Hematopoietic multipotent progenitor cell (in vitro differentiated cells): ENCODE data around the gene PGAM4. TPM values are rescaled to one million over a fixed set of nuclear protein-coding genes. Genes with fewer than 3 reads are reported as not detected.
A peak's percentile ranks its signal among the peaks of the same experiment; 100 is the strongest.
"Not testable (repeated sequence)": the region's sequence is repeated elsewhere in the genome, so short reads cannot be mapped to it uniquely, and the experiment has no call there.

Experiments used
- DNase-seq, 3 donors: peaks; one replicate each; pipeline ENCODE4 v3.0.0-alpha.2; 2011 to 2015; ENCODE audit warnings: low read depth in 2 of 3, low spot score in 2 of 3
- total RNA-seq: library from RNA; depleted of rRNA; stranded (reverse); fragments of >200 nt; gene quantifications from one replicate; pipeline ENCODE4 v1.2.3, GENCODE V29; 2012

The PGAM4 gene
- not detected for total RNA-seq

- DNase-seq: no peak
Observed at GRCh38 chrX:77969538-77969937, at the start of gene PGAM4. Gene PGAM4 (minus strand): TSS chrX:77969638. CDS start chrX:77969638, 0 bp downstream.

- DNase-seq: no peak
Observed at GRCh38 chrX:78011846-78012245, 42.4 kb upstream of the PGAM4 start.

- no peak for DNase-seq
Observed at GRCh38 chrX:77979870-77980269, 10.4 kb upstream of the PGAM4 start.

- DNase-seq: no peak
Observed at GRCh38 chrX:77977518-77977917, 8.1 kb upstream of the PGAM4 start.

GRCh38 chrX:77977095-77977494 lies 7.7 kb upstream of the PGAM4 start:
- no peak for DNase-seq

- no peak for DNase-seq
Observed at GRCh38 chrX:77975755-77976154, 6.3 kb upstream of the PGAM4 start.

- DNase-seq: peak in 1 of 3 donors; percentile 34
Observed at GRCh38 chrX:77967631-77968030, 1.8 kb downstream of the PGAM4 start.

GRCh38 chrX:77966361-77966760 lies 3.1 kb downstream of the PGAM4 start:
- no peak for DNase-seq

GRCh38 chrX:77962068-77962902 lies 7.2 kb downstream of the PGAM4 start:
- DNase-seq: no peak

GRCh38 chrX:77961063-77961462 lies 8.4 kb downstream of the PGAM4 start:
- no peak for DNase-seq

GRCh38 chrX:77960567-77960966 lies 8.9 kb downstream of the PGAM4 start:
- DNase-seq: no peak

- DNase-seq: no peak
Observed at GRCh38 chrX:77953708-77954107, 15.7 kb downstream of the PGAM4 start.

- peak in 1 of 3 donors; percentile 19 for DNase-seq
Observed at GRCh38 chrX:77953302-77953701, 16.1 kb downstream of the PGAM4 start.

- no peak for DNase-seq
Observed at GRCh38 chrX:77952173-77952572, 17.3 kb downstream of the PGAM4 start.

- DNase-seq: no peak
Observed at GRCh38 chrX:77949840-77950239, 19.6 kb downstream of the PGAM4 start.

GRCh38 chrX:77946571-77946970 lies 22.9 kb downstream of the PGAM4 start:
- no peak for DNase-seq

- no peak for DNase-seq
Observed at GRCh38 chrX:77945910-77946545, 23.4 kb downstream of the PGAM4 start.

- not testable (repeated sequence) for DNase-seq
Observed at GRCh38 chrX:77945031-77945430, 24.4 kb downstream of the PGAM4 start.

GRCh38 chrX:77938083-77938680 lies 31.3 kb downstream of the PGAM4 start:
- DNase-seq: no peak

- DNase-seq: no peak
Observed at GRCh38 chrX:77937291-77937690, 32.1 kb downstream of the PGAM4 start.

- no peak for DNase-seq
Observed at GRCh38 chrX:77936299-77936698, 33.1 kb downstream of the PGAM4 start.

- no peak for DNase-seq
Observed at GRCh38 chrX:77935886-77936285, 33.6 kb downstream of the PGAM4 start.
